Right kidney (tissue), 1 donor: Measurements from ENCODE around the gene MDFIC.
A peak's percentile ranks its signal among the peaks of the same experiment; 100 is the strongest.

Experiments
- DNase-seq: peaks from one replicate; pipeline ENCODE4 v3.0.0-alpha.2; 2016

The MDFIC gene

DNA sequence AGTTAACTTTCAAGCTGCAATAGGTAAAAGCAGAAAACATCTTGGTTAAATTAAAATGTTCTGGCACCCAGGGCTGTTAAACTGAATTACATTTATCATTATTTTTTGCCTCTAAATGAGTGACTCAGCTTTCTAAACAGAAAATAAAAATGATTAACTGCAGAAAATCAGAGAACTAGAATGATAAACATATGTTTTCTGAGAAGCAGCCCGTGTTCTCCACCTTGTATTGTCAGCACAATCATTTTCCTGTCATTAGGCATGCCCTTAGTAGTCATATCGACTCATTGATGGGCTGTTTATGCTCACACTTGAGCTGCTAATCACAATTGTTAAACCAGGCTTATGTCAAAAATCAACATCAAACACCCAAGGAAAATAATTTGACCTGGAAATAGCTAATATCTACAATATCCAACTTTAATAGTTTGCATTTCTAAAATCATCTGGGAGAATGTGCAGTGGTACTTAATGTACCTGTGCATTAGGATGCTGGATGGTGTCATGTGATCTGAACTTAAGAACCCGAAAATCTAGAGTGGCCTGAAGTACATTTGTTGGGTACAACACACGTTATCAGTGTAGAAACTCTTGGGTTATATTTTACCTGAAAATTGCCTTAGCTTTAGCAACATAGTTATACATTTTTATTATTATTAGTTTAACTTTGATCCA, 2.3 kb downstream of the MDFIC start:
- no peak for DNase-seq

DNA sequence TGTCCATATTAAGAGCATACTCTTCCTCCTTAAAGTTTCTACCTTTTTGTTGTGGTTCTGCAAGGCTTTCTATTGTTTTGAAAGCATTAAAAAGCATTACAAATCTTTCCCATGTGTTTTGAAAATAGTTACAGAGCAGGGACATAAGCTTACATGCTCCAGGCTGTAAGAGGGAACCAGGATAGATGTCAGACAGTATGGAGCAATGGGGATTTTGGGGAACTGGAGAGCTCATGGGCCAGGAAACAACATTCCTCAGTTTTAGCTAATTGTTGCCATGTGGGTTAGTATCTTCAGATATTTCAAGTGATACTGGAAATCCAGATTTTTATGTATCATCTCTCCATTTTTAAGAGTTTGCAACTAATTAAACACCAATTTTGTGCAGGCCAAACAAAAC, 3.5 kb downstream of the MDFIC start:
- DNase-seq, result no peak

DNA sequence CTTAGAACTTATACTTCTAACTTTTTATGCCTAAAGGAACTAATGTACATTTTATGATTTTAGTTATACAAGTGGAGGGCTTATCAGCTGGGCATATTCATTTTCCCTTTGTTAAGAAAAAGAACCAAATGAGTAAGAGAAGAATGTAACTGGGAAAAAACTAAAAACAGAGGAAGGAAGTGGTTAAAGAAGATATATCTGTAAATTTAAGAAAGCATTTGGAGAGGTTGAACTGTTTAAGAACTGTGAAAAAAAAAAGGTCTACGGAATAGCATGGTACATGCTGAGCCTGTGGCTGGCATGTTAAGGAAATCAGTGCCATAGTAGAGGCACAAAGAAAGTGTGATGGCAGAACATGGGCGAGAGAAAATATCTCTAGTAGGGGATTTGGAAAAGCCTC, 6.2 kb downstream of the MDFIC start:
- DNase-seq, result no peak

DNA sequence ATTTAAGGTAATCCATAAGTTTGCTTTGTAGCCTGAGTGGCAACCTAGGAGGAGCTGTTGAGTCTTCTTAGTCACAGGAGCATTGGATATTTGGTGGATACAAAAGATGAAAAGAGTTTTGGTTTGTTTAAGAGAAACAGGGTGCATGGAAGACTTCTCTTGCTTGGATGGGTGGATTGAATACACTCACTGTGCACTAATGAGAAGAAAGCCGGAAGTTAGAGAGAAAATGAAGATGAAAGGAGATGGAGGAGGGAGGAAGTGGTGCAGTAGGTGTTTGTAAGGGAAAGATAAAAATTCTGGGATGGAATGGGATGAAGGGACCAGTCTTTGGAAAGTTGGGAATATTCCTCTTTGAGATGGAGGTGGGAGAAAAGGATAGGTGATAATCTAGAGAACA, 7.7 kb downstream of the MDFIC start:
- no peak for DNase-seq

DNA sequence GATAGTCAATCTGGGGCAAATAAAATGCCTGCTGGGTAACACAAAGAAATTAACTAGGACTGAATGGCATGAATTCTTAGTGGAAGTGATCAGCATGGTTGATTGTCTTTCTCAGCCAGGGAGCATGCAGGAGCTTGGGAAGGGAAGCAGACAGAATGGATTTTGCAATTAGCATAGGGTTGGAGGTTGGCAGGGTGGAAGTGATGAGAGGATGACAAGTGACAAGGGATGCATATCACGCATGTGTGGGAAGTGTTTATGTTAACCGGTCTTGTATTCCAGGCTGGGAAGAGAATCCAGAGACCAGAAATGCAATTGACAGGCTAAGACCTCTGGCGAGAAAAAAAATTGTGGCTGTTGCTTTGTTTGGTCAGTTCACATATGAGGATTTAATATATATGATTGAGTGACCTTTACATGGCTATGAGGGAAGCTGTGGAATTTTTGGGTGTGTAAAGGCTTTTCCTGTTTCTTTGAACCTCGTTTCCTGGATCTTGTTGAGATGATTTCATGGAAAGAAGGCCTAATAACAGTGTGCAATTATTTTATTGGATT, 8.3 kb downstream of the MDFIC start:
- no peak for DNase-seq

DNA sequence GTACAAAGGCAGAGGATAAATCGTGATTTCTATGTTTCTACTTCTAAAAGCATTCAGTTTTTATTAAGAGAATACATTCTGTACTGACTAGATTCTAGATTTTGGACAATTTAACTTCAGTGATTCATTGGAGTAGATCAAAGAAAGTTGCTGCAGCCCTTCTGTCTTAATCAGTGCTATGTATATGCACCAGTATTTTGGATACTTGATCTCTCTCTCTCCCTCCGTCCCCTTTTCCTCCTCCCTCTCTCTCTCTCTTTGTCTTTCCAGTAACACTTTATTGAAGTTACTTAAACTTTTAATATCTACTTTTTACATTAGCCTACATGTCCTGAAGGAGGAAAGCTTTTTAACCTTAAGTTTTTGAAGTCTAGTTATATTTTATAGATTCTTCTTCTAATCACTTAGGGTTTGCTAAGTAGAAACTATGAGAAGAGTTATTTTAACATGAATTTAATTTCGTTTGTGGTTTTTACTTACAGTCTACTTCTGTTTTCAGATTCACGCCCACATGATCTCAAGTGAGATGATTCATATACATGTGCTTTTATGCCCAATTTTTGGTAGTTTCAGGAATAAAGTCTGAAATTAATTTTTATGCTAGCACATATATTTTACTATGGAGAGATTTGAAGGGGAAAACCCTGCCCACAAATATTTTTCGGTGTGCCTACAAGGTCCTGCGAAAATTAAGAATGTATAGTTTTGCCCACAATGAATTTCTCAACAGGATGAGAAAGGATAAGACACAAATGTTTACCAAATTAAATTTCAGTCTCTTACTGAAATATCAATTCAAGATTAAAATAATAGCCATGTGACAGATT, 9.1 kb downstream of the MDFIC start:
- DNase-seq, result no peak

DNA sequence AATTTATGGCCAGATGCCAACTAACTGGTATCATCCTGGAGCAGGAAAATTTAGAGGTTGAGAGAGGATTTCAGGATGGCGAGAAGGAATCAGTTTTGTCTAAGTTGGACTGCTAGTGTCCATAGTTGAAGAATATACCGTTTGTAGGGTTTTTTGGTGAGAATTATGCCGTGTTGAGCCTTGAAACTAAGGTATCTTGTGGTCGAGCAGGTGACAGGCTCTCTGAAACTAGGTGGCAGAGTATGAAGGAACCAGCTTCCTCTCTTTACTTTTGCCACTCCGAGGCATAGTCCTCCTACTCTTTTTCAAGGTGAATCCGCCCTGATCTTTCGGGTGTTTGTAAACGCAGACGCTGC, 9.7 kb downstream of the MDFIC start:
- DNase-seq, result no peak

DNA sequence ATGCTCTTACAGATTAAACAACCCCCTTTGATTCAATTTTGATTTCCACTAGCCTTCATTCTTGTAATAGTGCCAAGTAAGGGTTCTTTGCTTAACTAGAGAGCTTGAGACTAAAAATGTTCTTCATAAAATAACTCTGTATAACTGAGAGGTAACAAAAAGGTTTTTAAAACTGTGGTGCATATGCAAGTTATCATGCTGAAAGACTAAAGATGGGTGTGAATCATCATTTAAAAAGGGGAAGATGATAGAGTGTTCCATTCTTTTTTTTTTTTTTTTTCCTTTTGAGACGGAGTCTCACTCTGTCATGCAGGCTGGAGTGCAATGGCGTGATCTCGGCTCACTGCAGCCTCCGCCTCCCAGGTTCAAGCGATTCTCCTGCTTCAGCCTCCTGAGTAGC, 11.1 kb downstream of the MDFIC start:
- DNase-seq, result no peak

DNA sequence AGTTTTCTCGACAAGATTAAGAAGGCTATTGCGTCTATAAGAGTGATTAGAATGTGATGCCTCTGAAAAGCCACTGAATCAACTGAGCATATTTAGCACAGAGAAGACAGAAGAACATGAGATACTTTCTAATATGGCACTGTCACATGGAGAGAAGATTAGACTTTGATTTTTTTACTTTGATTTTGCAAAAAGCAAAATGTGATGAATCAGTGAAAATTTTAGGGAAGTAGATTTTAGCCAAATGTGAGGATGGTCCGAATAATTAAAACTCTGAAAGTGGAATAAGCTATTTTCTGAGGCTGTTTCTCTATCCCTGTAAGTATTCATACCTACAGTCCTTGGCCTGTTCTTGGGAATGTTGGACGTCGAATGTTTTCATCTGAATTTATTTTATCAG, 11.8 kb downstream of the MDFIC start:
- no peak for DNase-seq

DNA sequence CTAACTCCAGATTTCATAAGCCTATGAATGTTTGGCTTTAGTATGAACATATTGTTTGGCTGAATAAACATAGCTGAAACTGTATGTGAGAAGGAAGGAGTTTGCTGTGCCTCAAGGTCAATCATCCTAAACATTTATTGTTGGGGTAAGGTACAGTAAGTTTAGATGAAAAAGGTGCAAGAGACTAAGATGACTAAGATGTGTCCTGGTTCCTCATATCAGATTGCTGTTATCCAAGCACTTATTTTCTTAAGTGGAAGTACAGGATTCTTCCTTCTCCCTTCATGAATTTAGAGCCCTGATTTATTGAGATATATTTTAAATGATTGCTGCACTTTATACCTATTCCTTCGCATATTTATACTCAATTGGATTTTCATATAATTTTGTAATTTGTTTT, 12.2 kb downstream of the MDFIC start:
- DNase-seq, result no peak

DNA sequence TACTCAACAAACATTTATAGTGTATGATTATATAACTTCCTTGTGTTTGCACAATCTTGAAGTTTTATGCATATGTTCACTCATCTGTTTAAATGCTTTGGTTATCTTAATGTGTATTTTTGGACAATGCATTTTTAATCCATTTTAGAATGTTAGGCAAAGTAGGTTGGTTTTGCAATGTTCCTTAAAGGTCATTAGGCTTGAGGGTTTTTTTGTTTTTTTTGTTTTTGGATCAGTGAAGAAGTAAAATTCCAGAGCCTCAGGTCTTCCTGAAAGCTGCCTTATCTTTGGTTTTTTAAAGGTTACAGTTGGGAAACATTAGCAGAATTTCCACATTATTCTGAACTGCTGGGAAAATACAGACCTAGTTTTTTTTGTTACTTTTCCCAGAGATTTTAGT, 12.8 kb downstream of the MDFIC start:
- no peak for DNase-seq

DNA sequence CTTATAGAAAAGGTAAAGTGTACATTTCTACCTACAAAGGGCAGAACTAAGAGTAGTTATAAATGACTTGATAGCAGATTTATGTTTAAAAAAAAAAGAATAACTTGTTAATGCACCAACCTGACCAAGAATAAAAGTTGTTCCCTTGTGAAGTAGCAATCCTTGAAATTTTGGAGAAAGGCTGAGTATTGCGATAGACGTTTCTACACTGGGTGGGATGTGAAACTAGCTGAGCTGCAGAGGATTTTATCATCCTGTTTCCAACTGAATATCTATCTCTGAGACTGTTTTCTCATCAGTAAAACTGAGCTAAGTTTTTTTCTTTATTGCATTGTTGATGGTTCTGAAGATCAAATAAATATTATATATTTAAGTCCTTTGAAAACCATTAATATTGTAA, 14.6 kb downstream of the MDFIC start:
- DNase-seq, result no peak

DNA sequence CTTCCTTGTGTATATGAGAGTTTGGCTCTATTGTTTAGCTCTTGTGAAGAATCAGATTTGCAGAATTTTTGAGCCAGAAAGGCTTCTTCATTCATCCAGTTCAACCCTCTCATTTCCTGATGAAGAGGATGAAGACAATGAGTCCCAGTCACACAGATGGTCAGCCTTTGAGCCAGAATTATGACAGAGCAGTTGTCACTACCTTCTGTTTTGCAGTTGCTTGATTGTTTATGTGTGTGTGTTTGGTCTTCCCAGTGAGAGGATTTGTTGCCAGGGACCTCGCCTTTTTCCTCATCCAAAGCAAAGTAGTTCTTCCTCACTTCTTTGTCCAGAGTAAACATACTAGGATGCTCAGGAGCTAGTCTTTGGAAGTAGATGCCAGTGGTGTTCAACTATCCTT, 15.6 kb downstream of the MDFIC start:
- DNase-seq, result no peak

DNA sequence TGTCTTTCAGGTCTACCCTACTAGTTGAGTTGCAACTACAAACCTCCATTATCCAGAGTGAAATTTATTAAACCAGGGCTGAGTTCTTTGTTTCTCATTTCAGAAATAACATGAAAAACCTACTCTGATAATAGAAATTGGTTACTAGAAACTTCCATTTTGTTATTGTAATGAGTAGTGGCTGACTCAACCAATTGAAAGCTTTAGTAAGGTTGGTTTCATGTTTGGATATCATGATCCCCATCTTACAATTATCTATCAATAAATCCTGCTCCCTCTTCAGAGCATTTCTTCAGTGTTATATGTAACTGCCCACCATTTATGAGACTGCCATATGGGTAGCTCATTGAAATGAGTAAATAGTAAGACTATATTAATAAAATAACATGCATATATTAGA, 16.9 kb downstream of the MDFIC start:
- DNase-seq, result no peak

DNA sequence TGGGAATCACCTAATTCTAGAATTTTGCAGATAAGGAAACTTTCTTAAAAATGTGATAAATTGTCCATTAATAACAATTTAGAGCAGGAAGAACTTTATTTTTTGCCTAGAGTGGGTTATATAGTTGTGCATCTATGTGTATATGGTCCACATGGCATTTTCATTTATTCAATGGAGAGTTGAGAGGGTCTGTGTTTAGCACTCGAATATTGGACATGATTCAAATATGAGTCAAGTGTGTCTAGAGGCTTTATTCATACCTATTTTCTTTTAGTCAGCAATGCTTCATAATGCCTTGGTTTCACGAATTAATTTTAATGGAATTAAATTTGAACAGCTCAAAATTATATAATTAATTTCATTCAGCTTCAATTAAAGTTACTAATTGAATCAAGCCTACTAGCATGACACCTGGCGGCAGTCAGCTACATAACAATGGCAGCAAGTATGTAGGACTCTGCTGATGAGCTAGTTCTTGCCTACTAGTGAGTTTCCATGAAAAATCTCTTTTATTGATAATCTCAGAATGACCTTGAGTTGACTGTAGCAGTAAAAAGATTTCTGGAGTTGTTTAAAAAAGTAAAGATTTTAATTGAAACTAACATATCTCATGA, 17.7 kb downstream of the MDFIC start:
- no peak for DNase-seq

DNA sequence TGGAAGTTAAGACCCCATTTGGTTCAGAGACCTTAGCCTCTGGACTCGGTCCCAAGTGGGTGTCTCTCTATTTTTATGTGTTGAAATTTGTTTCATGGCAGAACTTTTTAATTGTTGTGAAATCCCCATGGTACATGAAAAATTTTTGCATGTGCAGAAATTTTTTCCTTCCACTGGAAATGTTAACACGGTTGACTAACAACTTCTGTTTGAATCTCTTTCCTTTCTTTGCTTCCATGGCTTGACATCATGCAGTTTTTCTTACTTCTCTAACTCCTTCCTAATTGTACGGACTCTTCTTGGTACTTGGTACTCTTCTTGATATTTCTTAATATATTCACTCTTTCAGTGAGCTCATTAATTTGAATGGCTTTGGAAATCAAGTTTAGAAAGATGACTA, 18.3 kb downstream of the MDFIC start:
- DNase-seq, result no peak

DNA sequence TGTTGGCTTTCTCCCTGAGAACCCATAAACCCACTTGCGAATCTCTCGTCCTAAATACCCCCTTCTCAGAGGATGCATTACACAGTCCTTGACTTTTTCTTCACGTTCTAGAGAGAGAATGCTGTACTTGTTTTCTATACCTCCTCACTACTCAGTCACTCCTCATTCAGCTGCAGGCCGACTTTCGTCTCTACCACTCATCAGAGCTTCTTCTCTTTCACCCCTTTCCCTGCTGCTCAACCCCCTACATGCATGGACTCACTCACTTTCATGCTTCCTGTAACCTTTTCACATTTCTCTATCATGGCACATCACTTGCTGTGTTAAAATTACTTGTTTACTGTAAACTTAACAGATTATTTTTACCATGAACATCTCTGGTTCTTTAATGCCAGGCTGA, 19.8 kb downstream of the MDFIC start:
- no peak for DNase-seq

DNA sequence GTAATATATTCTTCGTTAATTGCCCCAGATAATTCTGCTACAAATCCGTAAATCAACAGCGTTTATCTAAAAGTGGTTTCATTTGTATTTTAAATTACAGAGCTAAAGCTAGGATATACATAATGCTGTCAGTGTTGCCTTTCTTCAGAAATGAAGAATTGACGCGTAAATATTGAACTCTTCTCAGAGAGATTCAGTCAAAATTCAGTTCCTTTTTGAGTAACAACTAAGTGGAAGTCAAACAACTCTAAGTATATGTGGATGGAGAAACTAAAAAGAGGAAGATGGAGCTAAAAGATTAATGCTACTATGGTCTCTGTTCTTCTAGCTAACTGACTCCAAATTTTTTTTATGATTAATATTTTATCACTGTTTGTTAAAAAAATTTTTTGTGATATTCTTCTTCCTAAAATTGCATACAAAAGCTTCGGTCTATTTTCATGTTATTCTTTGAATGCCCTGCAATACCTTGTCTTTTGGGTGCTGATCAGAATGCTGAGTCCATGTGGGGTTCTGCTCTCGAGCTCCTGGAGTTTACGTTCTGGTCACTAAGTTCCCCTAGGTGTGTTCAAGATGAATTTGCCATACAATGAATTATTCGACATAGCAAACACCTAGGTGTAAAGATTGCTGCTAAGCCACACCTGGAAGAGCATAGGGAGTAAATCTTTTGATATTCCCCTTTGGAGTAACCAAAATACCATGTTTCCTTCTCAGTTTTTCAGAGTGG, 20.7 kb downstream of the MDFIC start:
- no peak for DNase-seq

DNA sequence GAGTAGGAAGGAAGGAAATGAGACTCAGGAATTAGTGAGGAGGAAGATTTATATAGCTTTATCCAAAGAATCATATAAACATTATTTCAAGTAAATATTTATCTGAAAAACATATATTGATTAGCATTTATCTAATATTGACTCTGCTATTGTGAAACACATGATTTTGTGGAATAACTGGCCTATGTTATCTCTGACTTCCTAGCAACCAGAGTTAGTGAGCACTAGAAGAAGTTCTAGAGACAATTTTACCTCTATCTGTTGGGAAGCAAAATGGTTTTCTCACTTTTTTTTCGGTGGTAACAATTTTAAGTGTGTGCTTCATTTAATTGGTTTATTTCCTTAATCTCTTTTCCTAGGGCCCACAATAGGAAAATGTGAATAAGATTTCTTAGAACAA, 21.6 kb downstream of the MDFIC start:
- DNase-seq, result no peak

DNA sequence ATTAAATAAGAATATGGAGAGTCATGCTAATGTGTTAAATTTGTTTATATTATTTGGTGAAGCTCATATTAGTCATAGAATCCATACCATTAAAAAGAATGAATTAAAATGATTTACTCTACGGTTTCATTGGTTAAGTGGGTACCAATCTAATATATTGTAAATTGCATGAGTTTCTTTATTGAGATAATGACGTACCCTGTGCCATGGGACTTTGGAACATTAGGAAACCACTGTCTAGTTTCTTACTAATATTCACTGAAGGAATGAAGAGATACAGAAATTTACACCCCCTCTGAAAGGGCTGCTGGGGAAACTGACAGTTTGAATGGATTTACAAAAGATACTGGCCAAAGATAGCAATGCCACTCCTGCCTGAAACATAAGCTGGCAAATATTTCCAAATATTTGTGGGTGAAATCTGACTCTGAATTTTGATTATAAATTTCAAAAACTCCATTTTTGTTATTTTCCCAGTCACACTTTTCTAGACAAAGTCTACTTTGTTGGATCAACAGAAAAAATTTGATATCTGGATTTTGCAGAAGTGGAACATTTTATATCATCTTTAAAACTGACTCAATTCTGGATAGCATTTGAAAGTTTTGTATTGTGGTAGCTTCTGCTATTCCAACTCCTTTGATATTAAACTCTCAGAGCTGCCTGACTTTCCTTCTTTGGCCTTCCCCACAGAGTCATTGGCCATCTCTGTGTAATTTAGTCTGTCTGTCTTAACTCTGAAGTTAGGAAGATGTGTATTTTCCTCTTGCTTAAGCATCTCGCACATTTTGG, 22.3 kb downstream of the MDFIC start:
- DNase-seq, result no peak

DNA sequence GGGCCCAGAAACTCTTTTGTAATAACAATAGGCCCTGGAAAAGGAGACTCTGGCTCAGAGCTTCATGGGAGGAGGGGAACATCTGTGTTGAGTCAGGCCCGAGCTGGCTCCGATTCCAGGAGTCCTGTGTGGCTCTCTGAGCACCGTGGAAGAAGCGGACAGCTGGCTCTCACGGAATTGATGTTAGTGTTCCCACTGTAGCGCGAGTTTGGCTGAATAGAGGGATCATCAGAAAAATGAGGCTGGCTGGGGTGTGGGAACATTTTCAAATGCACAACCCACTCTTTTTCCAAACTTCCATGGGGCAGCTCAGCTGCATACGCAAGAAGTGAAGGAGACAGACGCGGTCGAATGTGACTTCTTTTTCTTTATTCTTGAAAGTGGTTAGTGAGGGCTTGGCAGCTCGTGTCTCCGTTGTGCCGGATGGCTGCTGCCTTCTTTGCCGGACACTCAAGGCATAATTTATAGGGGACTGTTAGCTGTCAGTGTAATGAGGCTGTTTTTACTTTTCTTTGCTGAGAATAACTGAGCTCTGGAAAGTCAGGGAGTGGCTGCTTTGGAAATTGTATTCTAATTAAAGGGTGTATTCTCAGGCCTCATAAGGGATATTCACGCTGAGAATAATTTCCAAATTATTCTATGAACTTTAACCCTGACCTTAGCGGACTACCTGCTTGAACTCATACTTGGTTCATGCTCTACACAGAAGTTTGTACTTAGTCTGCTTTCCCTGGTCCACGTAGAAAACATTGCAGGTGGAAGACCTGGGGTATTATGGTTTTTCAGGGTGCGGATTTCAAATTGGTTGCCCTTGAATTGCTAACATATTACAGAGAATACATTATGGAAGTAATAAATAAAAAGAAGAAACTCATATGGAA, 23.1 kb downstream of the MDFIC start:
- peak; percentile 51 for DNase-seq
